Heart left ventricle (tissue), 16 donors: ENCODE data around the gene GLRX3. TPM values are rescaled to one million over a fixed set of nuclear protein-coding genes. Genes with fewer than 3 reads are reported as not detected.

Experiments
- ATAC-seq, 4 donors: fragments of 200-7000 bp; cut with Tn5 transposase; one replicate each; pipeline ENCODE4 v1.9.1; 2020 to 2022; ENCODE audit warnings: moderate library complexity in 4 of 4, mild to moderate bottlenecking in 3 of 4, moderate number of reproducible peaks in 1 of 4
- DNase-seq, 5 donors: peaks; one replicate each; pipeline ENCODE4 v3.0.0-alpha.2; 2020
- H3K27ac ChIP-seq, 12 donors: fragments of 200-600 bp; sonication (generic) in 4 of 12; one replicate each; pipeline versions ENCODE4 v1.5.0 to v1.8.0; 2016 to 2022; ENCODE audit warnings: mild to moderate bottlenecking in 2 of 12
- H3K27me3 ChIP-seq, 9 donors: fragments of 200-600 bp; sonication (generic) in 2 of 9; one replicate each; pipeline versions ENCODE4 v1.5.1 to v1.8.0; 2016 to 2022; ENCODE audit warnings: mild to moderate bottlenecking in 3 of 9
- H3K36me3 ChIP-seq, 9 donors: fragments of 200-600 bp; sonication (generic) in 2 of 9; one replicate each; pipeline versions ENCODE4 v1.5.0 to v1.8.0; 2018 to 2022; ENCODE audit warnings: mild to moderate bottlenecking in 2 of 9
- H3K4me1 ChIP-seq, 12 donors: fragments of 200-600 bp; sonication (generic) in 4 of 12; one replicate each; pipeline versions ENCODE4 v1.5.0 to v1.8.0; 2016 to 2022; ENCODE audit warnings: mild to moderate bottlenecking in 3 of 12
- H3K4me3 ChIP-seq, 12 donors: fragments of 200-600 bp; sonication (generic) in 4 of 12; one replicate each; pipeline versions ENCODE4 v1.5.0 to v1.8.0; 2017 to 2022; ENCODE audit warnings: mild to moderate bottlenecking in 9 of 12, moderate library complexity in 4 of 12
- H3K9me3 ChIP-seq, 12 donors: fragments of 200-600 bp; sonication (generic) in 4 of 12; one replicate each; pipeline versions ENCODE4 v1.5.0 to v1.8.0; 2016 to 2022; ENCODE audit warnings: mild to moderate bottlenecking in 1 of 12
- POLR2A ChIP-seq, 2 donors: fragments of 450-650 bp; IDR thresholded peaks; one replicate each; pipeline ENCODE4 v1.6.1; 2017; ENCODE audit warnings: antibody characterized with exemption in 2 of 2, mild to moderate bottlenecking in 2 of 2, moderate library complexity in 2 of 2
- WGBS, 4 donors: extraction: QIAGEN DNeasy Blood & Tissue Kit in 2 of 4; methylation state at CpG; one replicate each; pipeline versions ENCODE4 v1.1.5 to v1.1.7; 2013 to 2018; 5-methylcytosine and 5-hydroxymethylcytosine counted together
- intact Hi-C, 10 donors: fragments of 100-400 bp; cut with DNase I; formaldehyde crosslinking; loops; one replicate each; pipeline versions ENCODE4 v1.11.1 to v1.14.2; 2022
- polyA plus RNA-seq, 2 donors: library from polyadenylated mRNA; stranded (reverse); fragments of 200-250 nt; gene quantifications; one replicate each; pipeline ENCODE4 v1.2.3, GENCODE V29; 2013
- total RNA-seq, 9 donors: library from RNA; depleted of rRNA in 2 of 9; stranded (reverse); fragments of >200 nt in 2 of 9; fragmentation: NEBNext Ultra II Directional in 3 of 9; extraction: Animal tissue kit (Norgen Biotek cat#: 25700) in 3 of 9; gene quantifications; one replicate each; pipeline versions ENCODE4 v1.1.0 to v1.2.4, GENCODE V29; 2016 to 2023
- TF ChIP-seq, protein P1 (sequence below), 12 donors: fragments of 200-600 bp; sonication (generic) in 4 of 12; IDR thresholded peaks; one replicate each; pipeline versions ENCODE4 v1.5.0 to v1.8.0; 2018 to 2022; ENCODE audit warnings: antibody characterized with exemption in 12 of 12, mild to moderate bottlenecking in 5 of 12
- donor health status: ischemic (EF 13 %, LVEDD 7.1; RV severe dilation, severe dysfunction).
- donor health status: healthy with polysubstance abuse.
- donor health status: DM: no; HTN: yes; CAD: no.
- donor health status: DM: no; HTN: no; CAD: no.
- donor health status: ischemic (EF 25% LVEDD 6.9; RV normal size, moderate dysfunction).
- donor health status: ischemic (EF 25% LVEDD 5.7; RV mildly dilated, moderate dysfunction).
- donor health status: healthy.
- donor health status: DM: yes; HTN: yes; CAD: no.
- donor health status: ischemic (EF 35%, LVEDD 5.7; RV mildly dilated, moderate dysfunction).
- donor health status: nonischemic (EF 11% LVEDD 7.7; RV severe dilation, severe dysfunction).
- donor health status: DM: yes; HTN: yes; CAD: no.
- donor health status: PGD.
- donor health status: ischemic (EF 29% LVEDD 5.4; RV normal size, mild dysfunction).
- donor health status: nonischemic (EF 23%, LVEDD 6.1; RV moderate dilation, normal function).

GLRX3 gene
- total and polyA plus RNA-seq, 11 donors = 54.0 to 180 (median 66.4) TPM

DNA sequence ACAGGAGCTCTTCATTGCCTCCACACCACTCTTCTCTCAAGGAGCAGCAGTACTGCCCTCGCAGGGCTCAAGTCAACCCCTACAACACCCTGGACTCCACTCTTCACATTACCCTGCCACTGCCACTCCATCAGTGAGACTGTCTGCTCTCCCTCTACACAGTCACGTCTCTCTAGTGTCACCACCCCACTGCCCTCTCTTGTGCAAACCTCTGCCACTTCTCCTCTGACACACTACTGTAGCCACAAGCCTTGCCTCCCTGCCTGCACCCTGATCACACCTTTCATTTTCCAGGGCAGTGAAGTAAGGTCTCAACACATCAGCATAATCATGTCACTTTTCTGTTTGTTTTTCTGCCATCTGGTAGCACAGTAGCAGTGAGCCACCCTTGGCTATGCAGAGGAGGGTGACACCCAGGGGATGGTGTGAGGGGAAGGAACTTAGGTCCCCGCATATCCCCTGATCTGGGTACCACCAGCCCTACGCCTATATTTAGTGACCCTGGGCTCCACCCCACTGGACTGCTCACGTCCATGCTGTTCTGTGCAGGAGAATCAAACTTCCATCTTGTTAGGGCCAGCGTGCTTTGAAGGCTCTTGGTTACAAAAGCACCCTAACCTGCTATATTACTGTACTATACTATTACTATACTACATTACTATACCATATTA is 27.1 kb upstream of the GLRX3 start:
- Histone ChIP-seq H3K27ac (peak overlapping the region in 5 of 12 donors; percentile 91 to 97 (median 94)), H3K4me1 (peaks cover 0 to 26% (median 16%) of the 10 kb centered on the region in 12 donors), H3K27me3 (no peaks in the 10 kb centered on the region), H3K36me3 (peaks cover 0 to 7% (median 0%) of the 10 kb centered on the region in 9 donors), H3K4me3 (peak overlapping the region in 9 of 12 donors; percentile 73 to 89 (median 79)), H3K9me3 (no peaks in the 10 kb centered on the region)
- intact Hi-C loops = no loop called here
- 50 to 55% (median 52%) methylated on average over 6 of the region's 6 CpGs for WGBS, 4 donors
- ATAC-seq (no peak), DNase-seq (no peak)
- no peak for TF ChIP-seq POLR2A (IDR thresholded peaks at IDR 0.05)
- TF ChIP-seq, protein P1, sequence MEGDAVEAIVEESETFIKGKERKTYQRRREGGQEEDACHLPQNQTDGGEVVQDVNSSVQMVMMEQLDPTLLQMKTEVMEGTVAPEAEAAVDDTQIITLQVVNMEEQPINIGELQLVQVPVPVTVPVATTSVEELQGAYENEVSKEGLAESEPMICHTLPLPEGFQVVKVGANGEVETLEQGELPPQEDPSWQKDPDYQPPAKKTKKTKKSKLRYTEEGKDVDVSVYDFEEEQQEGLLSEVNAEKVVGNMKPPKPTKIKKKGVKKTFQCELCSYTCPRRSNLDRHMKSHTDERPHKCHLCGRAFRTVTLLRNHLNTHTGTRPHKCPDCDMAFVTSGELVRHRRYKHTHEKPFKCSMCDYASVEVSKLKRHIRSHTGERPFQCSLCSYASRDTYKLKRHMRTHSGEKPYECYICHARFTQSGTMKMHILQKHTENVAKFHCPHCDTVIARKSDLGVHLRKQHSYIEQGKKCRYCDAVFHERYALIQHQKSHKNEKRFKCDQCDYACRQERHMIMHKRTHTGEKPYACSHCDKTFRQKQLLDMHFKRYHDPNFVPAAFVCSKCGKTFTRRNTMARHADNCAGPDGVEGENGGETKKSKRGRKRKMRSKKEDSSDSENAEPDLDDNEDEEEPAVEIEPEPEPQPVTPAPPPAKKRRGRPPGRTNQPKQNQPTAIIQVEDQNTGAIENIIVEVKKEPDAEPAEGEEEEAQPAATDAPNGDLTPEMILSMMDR (IDR thresholded peaks at IDR 0.05) = no peak

DNA sequence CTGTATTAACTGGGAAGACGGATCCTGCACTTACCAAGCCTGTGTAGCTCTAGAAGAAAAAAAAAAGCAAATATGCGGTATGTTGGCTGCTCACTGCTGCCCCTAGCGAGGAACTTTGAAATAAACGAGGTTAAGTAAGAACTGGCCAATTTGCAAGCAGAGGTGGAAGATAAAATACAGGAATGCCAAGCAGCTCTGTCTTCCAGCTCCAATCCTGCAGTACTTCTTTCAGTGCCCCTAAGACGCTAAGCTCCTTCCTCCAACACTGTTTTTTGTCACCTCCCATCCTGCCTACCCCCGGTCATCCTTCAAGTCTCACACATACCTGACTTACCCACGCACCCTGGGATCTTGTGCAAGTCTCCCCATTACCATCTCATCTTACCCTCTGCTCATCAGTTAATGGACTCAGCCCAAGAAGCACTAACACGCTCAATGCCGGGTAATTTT is 26.4 kb upstream of the GLRX3 start:
- H3K36me3 ChIP-seq = peaks cover 0 to 5% (median 0%) of the 10 kb centered on the region in 9 donors
- peak in 4 of 5 donors; percentile 50 to 74 (median 72) for DNase-seq
- 1 to 2% (median 1%) methylated on average over 9 of the region's 9 CpGs for whole genome bisulfite sequencing, 4 donors
- TF ChIP-seq, protein P1 (IDR thresholded peaks at IDR 0.05) = peak; percentile 73 to 93 (median 84)
- TF ChIP-seq POLR2A (IDR thresholded peaks at IDR 0.05) = no peak
- ATAC-seq = peak in 3 of 4 donors; percentile 16 to 22 (median 20)
- peak overlapping the region; percentile 52 to 89 (median 78) for H3K4me3 ChIP-seq
- H3K9me3 ChIP-seq = no peaks in the 10 kb centered on the region
- H3K27ac ChIP-seq = peak overlapping the region; percentile 66 to 97 (median 94)
- peaks cover 0 to 26% (median 16%) of the 10 kb centered on the region in 12 donors for H3K4me1 ChIP-seq
- intact Hi-C loops = loop anchor here in 7 of 10 donors (1.0 to 10.0 kb wide), 4 partner anchors 26 to 1075 kb away; partner anchors contain the start of genes GLRX3 (in 7 of the 7) and MGMT (in 1 of the 7)
- H3K27me3 ChIP-seq = no peaks in the 10 kb centered on the region

DNA sequence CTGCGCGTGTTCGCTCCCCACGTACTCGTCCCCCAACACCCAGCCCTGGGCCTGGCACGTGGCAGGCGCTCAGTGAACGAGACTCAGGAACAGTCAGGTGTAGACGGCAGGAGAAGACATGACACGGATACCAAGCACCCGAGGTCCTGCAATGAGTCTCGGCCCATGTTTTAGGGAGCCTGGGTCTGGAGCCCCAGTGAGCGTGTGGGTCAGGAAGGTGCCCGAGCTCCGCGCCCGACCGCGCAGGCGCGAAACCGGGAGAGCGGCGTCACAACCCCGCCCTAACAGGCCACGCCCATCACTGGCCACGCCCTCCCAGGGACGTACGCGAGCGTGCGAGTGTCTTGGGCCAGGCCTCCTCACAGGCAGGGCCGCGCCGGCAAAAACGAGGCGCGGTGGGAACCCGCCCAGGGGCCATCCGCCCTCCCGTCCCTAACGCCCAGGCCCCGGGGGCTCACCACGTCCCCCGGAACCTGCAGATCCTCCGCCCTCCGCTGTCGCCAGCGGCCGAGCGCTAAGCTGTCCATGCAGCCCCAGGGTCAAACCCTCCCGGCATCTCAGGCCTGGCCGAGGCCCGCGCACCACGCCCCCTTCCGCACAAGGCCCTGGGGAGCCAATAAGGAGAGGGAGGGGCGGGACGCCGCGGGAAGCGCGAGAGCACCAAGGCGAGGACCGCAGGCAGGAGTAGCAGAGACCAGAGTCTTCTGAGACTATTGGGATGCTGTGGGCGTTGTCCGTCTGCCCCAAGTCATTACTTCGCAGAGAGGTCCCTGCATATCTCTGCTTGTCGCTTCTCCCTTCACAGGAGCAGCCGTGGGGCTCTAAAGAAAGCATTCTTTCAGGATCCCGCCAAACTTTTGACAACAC is 25.7 kb upstream of the GLRX3 start, which contains the start of gene C10orf143:
Gene C10orf143 (minus strand): TSS at position 585 of the 867 bp plus-strand sequence. CDS start 58 bp downstream, at position 527.
- peak; percentile 98 to 99 (median 98) for DNase-seq
- H3K4me3 ChIP-seq = peak within 1 kb of the TSS; percentile 52 to 89 (median 78)
- peaks cover 0 to 4% (median 0%) of the 10 kb centered on the region in 9 donors for H3K36me3 ChIP-seq
- intact Hi-C loops = loop anchor here in 8 of 10 donors (1.0 to 10.0 kb wide), 4 partner anchors 26 to 1076 kb away; partner anchors contain the start of genes GLRX3 (in 8 of the 8) and MGMT (in 1 of the 8)
- no peaks in the 10 kb centered on the region for H3K27me3 ChIP-seq
- TF ChIP-seq POLR2A (IDR thresholded peaks at IDR 0.05) = peak; percentile 9 to 86
- TF ChIP-seq, protein P1 (IDR thresholded peaks at IDR 0.05) = no peak
- WGBS, 4 donors = 0 to 1% (median 0%) methylated on average over 20 to 71 of the region's 71 CpGs
- peak within 1 kb of the TSS; percentile 74 to 97 (median 94) for H3K27ac ChIP-seq
- no peaks in the 10 kb centered on the region for H3K9me3 ChIP-seq
- H3K4me1 ChIP-seq = peaks cover 0 to 26% (median 16%) of the 10 kb centered on the region in 12 donors
- ATAC-seq = peak; percentile 96 to 97 (median 96)
